WTC11 (cell line): ENCODE data around the gene CYB5D1.

Experiments used
- CREB1 ChIP-seq: sonication (generic); formaldehyde crosslinking; IDR thresholded peaks from 2 replicates; pipeline ENCODE4 v1.8.0; 2023; ENCODE audit warnings: mild to moderate bottlenecking, missing genetic modification reagents
- CTCF ChIP-seq: fragments of 200-600 bp; IDR thresholded peaks from 2 replicates; pipeline ENCODE4 v1.8.0; 2022; ENCODE audit warnings: antibody characterized with exemption
- KAT7 ChIP-seq: sonication (generic); formaldehyde crosslinking; IDR thresholded peaks from 2 replicates; pipeline ENCODE4 v1.8.1; 2023; ENCODE audit warnings: missing genetic modification reagents, mild to moderate bottlenecking, borderline replicate concordance

GRCh38 chr17:7878234-7878633, 20.4 kb downstream of the CYB5D1 start:
- TF ChIP-seq CTCF (no peak), KAT7 (no peak), CREB1 (CRISPR knock-in tag) (no peak)
